Suprapubic skin (tissue), 4 donors: ENCODE measurements around the gene ZNRF4. TPM values are rescaled to one million over a fixed set of nuclear protein-coding genes. Genes with fewer than 3 reads are reported as not detected.
"Not testable (repeated sequence)": the region's sequence is repeated elsewhere in the genome, so short reads cannot be mapped to it uniquely, and the experiment has no call there.

Source experiments
- DNase-seq, 2 donors: peaks; one replicate each; pipeline ENCODE4 v3.0.0-alpha.2; 2019; ENCODE audit warnings: low spot score in 2 of 2
- H3K27ac ChIP-seq: fragments of 200-600 bp; sonication (generic); one replicate; pipeline ENCODE4 v1.5.1; 2019
- H3K27me3 ChIP-seq: fragments of 200-600 bp; sonication (generic); one replicate; pipeline ENCODE4 v1.5.1; 2019
- H3K36me3 ChIP-seq: fragments of 200-600 bp; sonication (generic); one replicate; pipeline ENCODE4 v1.5.1; 2019
- H3K4me1 ChIP-seq: fragments of 200-600 bp; sonication (generic); one replicate; pipeline ENCODE4 v1.5.1; 2019
- H3K4me3 ChIP-seq: fragments of 200-600 bp; sonication (generic); one replicate; pipeline ENCODE4 v1.5.1; 2019; ENCODE audit warnings: mild to moderate bottlenecking
- H3K9me3 ChIP-seq: fragments of 200-600 bp; sonication (generic); one replicate; pipeline ENCODE4 v1.5.1; 2019
- CTCF ChIP-seq, 2 donors: fragments of 200-600 bp in 1 of 2; fragments of 450-650 bp in 1 of 2; sonication (generic) in 1 of 2; IDR thresholded peaks; one replicate each; pipeline ENCODE4 v1.5.1; 2016 to 2019; ENCODE audit warnings: antibody characterized with exemption in 2 of 2, mild to moderate bottlenecking in 1 of 2, moderate library complexity in 1 of 2
- EP300 ChIP-seq: sonication (generic); formaldehyde crosslinking; IDR thresholded peaks from one replicate; pipeline ENCODE4 v1.6.1; 2017; ENCODE audit warnings: antibody characterized with exemption
- POLR2A ChIP-seq, 2 donors: fragments of 450-650 bp; IDR thresholded peaks; one replicate each; pipeline ENCODE4 v1.6.1; 2017; ENCODE audit warnings: antibody characterized with exemption in 2 of 2, mild to moderate bottlenecking in 2 of 2, moderate library complexity in 2 of 2
- POLR2AphosphoS5 ChIP-seq, 3 donors: sonication (generic); formaldehyde crosslinking; IDR thresholded peaks; one replicate each; pipeline ENCODE4 v1.6.1; 2017; ENCODE audit warnings: antibody characterized with exemption in 3 of 3
- WGBS: methylation state at CpG from one replicate; pipeline ENCODE4 v1.1.5; 2018; 5-methylcytosine and 5-hydroxymethylcytosine counted together
- total RNA-seq, 4 donors: library from RNA; depleted of rRNA; stranded (reverse); fragments of >200 nt; gene quantifications; one replicate each; pipeline ENCODE4 v1.1.0, GENCODE V29; 2016

Gene ZNRF4
- total RNA-seq, result not detected

- Histone ChIP-seq H3K4me3 (no peak within 1 kb of the TSS), H3K36me3 (no peaks in the 10 kb centered on the region), H3K9me3 (no peaks in the 10 kb centered on the region), H3K27ac (no peak within 1 kb of the TSS), H3K27me3 (peaks cover 13% of the 10 kb centered on the region), H3K4me1 (no peaks in the 10 kb centered on the region)
- TF ChIP-seq POLR2A (IDR thresholded peaks at IDR 0.05) (no peak), CTCF (IDR thresholded peaks at IDR 0.05) (no peak), EP300 (no peak), POLR2AphosphoS5 (IDR thresholded peaks at IDR 0.05) (no peak)
- no peak for DNase-seq
- 94% methylated on average over 43 of the region's 62 CpGs for WGBS
These were observed at the start of gene ZNRF4 for GRCh38 chr19:5455367-5456129. Gene ZNRF4, plus strand, starts transcription at chr19:5455417. Its CDS starts 75 bp downstream, at chr19:5455492.

GRCh38 chr19:5406198-5406597 is 49.0 kb upstream of the ZNRF4 start:
- not testable (repeated sequence) for H3K27me3 ChIP-seq, H3K4me3 ChIP-seq, DNase-seq, H3K36me3 ChIP-seq, H3K4me1 ChIP-seq, H3K27ac ChIP-seq, H3K9me3 ChIP-seq
- 86% methylated on average over 6 of the region's 6 CpGs for WGBS

- no peak overlapping the region for H3K4me3 ChIP-seq
These were observed 48.4 kb upstream of the ZNRF4 start for GRCh38 chr19:5406816-5407215.

GRCh38 chr19:5407356-5407755 is 47.9 kb upstream of the ZNRF4 start:
- 41% methylated on average over 4 of the region's 4 CpGs for WGBS
- DNase-seq, result no peak

More at GRCh38 chr19:5406816-5407215, 48.4 kb upstream of the ZNRF4 start:
- DNase-seq, result no peak
- WGBS, result 55% methylated on average over 7 of the region's 7 CpGs
- H3K36me3 ChIP-seq, result no peaks in the 10 kb centered on the region
- H3K27me3 ChIP-seq, result peaks cover 9% of the 10 kb centered on the region
- TF ChIP-seq EP300 (no peak), POLR2A (IDR thresholded peaks at IDR 0.05) (no peak), POLR2AphosphoS5 (IDR thresholded peaks at IDR 0.05) (no peak), CTCF (IDR thresholded peaks at IDR 0.05) (no peak)
- H3K27ac ChIP-seq, result no peak overlapping the region
- H3K9me3 ChIP-seq, result no peaks in the 10 kb centered on the region
- no peaks in the 10 kb centered on the region for H3K4me1 ChIP-seq

GRCh38 chr19:5417495-5418436 is 37.5 kb upstream of the ZNRF4 start:
- DNase-seq, result no peak
- peaks cover 62% of the 10 kb centered on the region for H3K27me3 ChIP-seq
- H3K27ac ChIP-seq, result no peak overlapping the region
- no peak overlapping the region for H3K4me3 ChIP-seq
- H3K36me3 ChIP-seq, result no peaks in the 10 kb centered on the region
- H3K4me1 ChIP-seq, result no peaks in the 10 kb centered on the region
- H3K9me3 ChIP-seq, result no peaks in the 10 kb centered on the region
- TF ChIP-seq CTCF (IDR thresholded peaks at IDR 0.05), result no peak
- no peak for TF ChIP-seq POLR2A (IDR thresholded peaks at IDR 0.05)
- no peak for TF ChIP-seq EP300
- TF ChIP-seq POLR2AphosphoS5 (IDR thresholded peaks at IDR 0.05), result no peak
- WGBS, result 66% methylated on average over 29 of the region's 29 CpGs

More at GRCh38 chr19:5407356-5407755, 47.9 kb upstream of the ZNRF4 start:
- peaks cover 9% of the 10 kb centered on the region for H3K27me3 ChIP-seq
- H3K4me3 ChIP-seq, result no peak overlapping the region
- TF ChIP-seq EP300 (no peak), POLR2AphosphoS5 (IDR thresholded peaks at IDR 0.05) (no peak), POLR2A (IDR thresholded peaks at IDR 0.05) (no peak), CTCF (IDR thresholded peaks at IDR 0.05) (no peak)
- H3K36me3 ChIP-seq, result no peaks in the 10 kb centered on the region
- H3K9me3 ChIP-seq, result no peaks in the 10 kb centered on the region
- H3K4me1 ChIP-seq, result no peaks in the 10 kb centered on the region
- H3K27ac ChIP-seq, result no peak overlapping the region
